ENCODE data around the gene COMMD1.
A peak's percentile ranks its signal among the peaks of the same experiment; 100 is the strongest.
"Not testable (repeated sequence)": the region's sequence is repeated elsewhere in the genome, so short reads cannot be mapped to it uniquely, and the experiment has no call there.

Gene COMMD1

GRCh38 chr2:61905372-61906185 is at the start of gene COMMD1:
Gene COMMD1 (plus strand): TSS chr2:61905674. CDS start chr2:61905679, 5 bp downstream.
- DNase-seq = peak; percentile 70

GRCh38 chr2:61857224-61857623 is 48.2 kb upstream of the COMMD1 start:
- no peak for DNase-seq

GRCh38 chr2:61862085-61862484 is 43.4 kb upstream of the COMMD1 start:
- no peak for DNase-seq

GRCh38 chr2:61866482-61867089 is 38.9 kb upstream of the COMMD1 start:
- not testable (repeated sequence) for DNase-seq

- DNase-seq = no peak
Observed at GRCh38 chr2:61876400-61876799, 29.1 kb upstream of the COMMD1 start.

GRCh38 chr2:61877571-61878245 is 27.8 kb upstream of the COMMD1 start:
- DNase-seq = no peak

GRCh38 chr2:61878761-61879160 is 26.7 kb upstream of the COMMD1 start:
- no peak for DNase-seq

GRCh38 chr2:61879351-61879750 is 26.1 kb upstream of the COMMD1 start:
- not testable (repeated sequence) for DNase-seq

GRCh38 chr2:61882850-61883249 is 22.6 kb upstream of the COMMD1 start:
- DNase-seq = no peak

GRCh38 chr2:61885896-61886603 is 19.4 kb upstream of the COMMD1 start:
- no peak for DNase-seq

- DNase-seq = no peak
Observed at GRCh38 chr2:61887717-61888266, 17.7 kb upstream of the COMMD1 start.

- peak; percentile 90 for DNase-seq
Observed at GRCh38 chr2:61888267-61889055, 17.0 kb upstream of the COMMD1 start, which contains the start of gene CCT4. Gene CCT4 (minus strand): TSS chr2:61888656. CDS start chr2:61888507, 149 bp downstream.

- DNase-seq = no peak
Observed at GRCh38 chr2:61898810-61899209, 6.7 kb upstream of the COMMD1 start.

GRCh38 chr2:61900281-61900680 is 5.2 kb upstream of the COMMD1 start:
- DNase-seq = no peak

- no peak for DNase-seq
Observed at GRCh38 chr2:61906186-61906470, 654 bp downstream of the COMMD1 start.

GRCh38 chr2:61909116-61909515 is 3.6 kb downstream of the COMMD1 start:
- DNase-seq = no peak

GRCh38 chr2:61910603-61911002 is 5.1 kb downstream of the COMMD1 start:
- DNase-seq = no peak

- DNase-seq = no peak
Observed at GRCh38 chr2:61911510-61911909, 6.0 kb downstream of the COMMD1 start.

- not testable (repeated sequence) for DNase-seq
Observed at GRCh38 chr2:61914794-61915193, 9.3 kb downstream of the COMMD1 start.

- no peak for DNase-seq
Observed at GRCh38 chr2:61920548-61920947, 15.1 kb downstream of the COMMD1 start.

- DNase-seq = no peak
Observed at GRCh38 chr2:61922714-61923113, 17.2 kb downstream of the COMMD1 start.

Measured in activated CD4-positive, alpha-beta T cell treated with anti-CD3 and anti-CD28 coated beads for 1 hour (primary cell).